ENCODE measurements around the gene ENDOU.

GRCh38 chr12:47735649-47736048, 10.4 kb upstream of the ENDOU start:
- TF ChIP-seq POLR2A (IDR thresholded peaks at IDR 0.05) (no peak), CTCF (IDR thresholded peaks at IDR 0.05) (no peak), POLR2AphosphoS5 (IDR thresholded peaks at IDR 0.05) (no peak)
